Measurements from ENCODE around the gene NHSL2. TPM values are rescaled to one million over a fixed set of nuclear protein-coding genes. Genes with fewer than 3 reads are reported as not detected.

The NHSL2 gene
- total RNA-seq, 1 experiment from 2014 or later = not detected

DNA sequence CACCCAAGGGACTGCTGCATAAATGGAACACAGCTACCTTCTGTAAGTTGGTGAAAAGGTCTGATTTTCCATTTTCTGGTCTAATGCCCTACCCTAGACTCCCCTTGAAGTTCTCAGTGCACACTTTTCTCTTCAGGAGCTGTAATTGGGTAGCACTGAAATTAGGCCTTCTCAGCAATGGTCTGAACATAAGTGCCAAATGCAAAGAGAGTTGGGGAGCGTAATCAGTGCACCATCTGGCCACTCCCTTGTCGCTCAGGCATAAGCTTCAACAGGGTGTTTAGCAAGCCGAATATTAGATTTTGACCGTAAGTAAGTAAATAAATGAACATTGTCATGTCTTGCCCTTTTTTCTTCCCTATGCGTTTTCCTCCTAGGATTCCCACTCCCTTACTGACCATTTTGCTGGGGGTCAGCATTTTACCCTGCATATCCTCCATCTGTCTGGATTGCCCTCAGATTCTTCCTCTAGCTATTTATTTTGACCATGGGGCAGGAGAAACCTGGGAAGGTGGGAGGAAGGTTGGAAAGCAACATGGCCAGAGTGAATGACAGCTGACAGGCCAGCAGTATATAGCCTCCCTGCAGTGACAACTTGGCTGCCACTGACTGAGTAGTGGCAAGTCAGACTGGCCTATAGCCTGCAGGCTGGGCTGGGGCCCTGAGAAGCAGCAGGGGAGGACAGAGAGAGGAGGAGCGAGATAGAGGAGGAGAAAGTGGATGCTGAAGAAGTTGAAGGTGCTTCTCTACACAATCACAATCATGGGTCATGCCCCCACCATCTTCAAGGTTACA lies 2.7 kb downstream of the NHSL2 start:
- TF ChIP-seq, protein P1, sequence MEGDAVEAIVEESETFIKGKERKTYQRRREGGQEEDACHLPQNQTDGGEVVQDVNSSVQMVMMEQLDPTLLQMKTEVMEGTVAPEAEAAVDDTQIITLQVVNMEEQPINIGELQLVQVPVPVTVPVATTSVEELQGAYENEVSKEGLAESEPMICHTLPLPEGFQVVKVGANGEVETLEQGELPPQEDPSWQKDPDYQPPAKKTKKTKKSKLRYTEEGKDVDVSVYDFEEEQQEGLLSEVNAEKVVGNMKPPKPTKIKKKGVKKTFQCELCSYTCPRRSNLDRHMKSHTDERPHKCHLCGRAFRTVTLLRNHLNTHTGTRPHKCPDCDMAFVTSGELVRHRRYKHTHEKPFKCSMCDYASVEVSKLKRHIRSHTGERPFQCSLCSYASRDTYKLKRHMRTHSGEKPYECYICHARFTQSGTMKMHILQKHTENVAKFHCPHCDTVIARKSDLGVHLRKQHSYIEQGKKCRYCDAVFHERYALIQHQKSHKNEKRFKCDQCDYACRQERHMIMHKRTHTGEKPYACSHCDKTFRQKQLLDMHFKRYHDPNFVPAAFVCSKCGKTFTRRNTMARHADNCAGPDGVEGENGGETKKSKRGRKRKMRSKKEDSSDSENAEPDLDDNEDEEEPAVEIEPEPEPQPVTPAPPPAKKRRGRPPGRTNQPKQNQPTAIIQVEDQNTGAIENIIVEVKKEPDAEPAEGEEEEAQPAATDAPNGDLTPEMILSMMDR (conservative IDR thresholded peaks at IDR 0.05) = no peak
- no peak for TF ChIP-seq EZH2 (IDR thresholded peaks at IDR 0.05; ENCODE audit: low read depth)
- intact Hi-C loops (cut with micrococcal nuclease; ENCODE audit: unreplicated experiment) = no loop called here
- CTCF ChIA-PET = no interaction called here

DNA sequence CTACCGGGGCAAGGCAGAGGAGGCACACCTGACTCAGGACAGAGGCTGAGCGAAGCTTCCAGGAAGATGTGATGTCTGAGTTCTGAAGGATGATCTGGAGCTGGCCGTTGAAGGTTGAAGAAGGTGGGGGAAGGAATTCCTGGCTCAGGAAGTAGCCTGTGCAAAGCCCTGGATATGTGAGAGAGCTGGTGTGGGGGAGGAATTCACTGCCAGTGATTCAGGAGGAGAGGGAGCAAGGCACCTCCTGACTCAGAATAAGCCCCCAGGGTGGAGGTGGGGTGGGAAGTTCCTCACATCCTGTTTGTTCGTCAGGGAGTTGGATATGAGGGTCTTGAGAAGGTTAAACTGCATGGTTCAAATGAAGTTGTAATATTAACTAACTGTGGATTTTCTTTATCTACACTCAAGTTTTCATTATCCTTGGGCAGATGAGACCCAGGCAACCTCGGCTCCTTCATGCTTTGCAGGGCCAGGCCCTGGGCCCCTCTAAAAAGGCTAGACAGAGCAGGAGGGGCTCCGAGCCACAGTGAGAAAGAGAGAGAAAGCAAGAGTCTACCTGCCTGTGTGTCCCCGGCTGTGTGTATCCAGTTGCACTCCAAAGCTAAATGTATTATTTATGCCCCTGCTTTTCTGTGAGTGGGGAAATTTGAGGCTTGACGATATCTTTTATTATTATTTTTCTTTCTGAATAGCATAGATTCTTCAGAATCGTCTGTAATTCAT lies 7.1 kb downstream of the NHSL2 start:
- H2AFZ ChIP-seq = no peak overlapping the region
- DNase-seq = no peak
- H3K4me2 ChIP-seq = no peak overlapping the region
- no peak overlapping the region for H3K4me3 ChIP-seq
- intact Hi-C loops (cut with micrococcal nuclease; ENCODE audit: unreplicated experiment) = no loop called here
- H3K27ac ChIP-seq = no peak overlapping the region
- H3K9me2 ChIP-seq (ENCODE audit: insufficient read depth) = no peaks in the 10 kb centered on the region
- H3K4me1 ChIP-seq (replicated peaks; ENCODE audit: insufficient read depth) = no peaks in the 10 kb centered on the region
- TF ChIP-seq EZH2 (IDR thresholded peaks at IDR 0.05; ENCODE audit: low read depth) = no peak
- TF ChIP-seq, protein P1 (conservative IDR thresholded peaks at IDR 0.05) = no peak
- CTCF ChIA-PET = no interaction called here
- H3K36me3 ChIP-seq (ENCODE audit: low read depth) = no peaks in the 10 kb centered on the region
- peaks cover 14% of the 10 kb centered on the region; the same call in 1 of the 2 replicates for H3K27me3 ChIP-seq (ENCODE audit: insufficient read depth, low read depth)
- H3F3A ChIP-seq (ENCODE audit: insufficient read depth, low read depth) = no peaks in the 10 kb centered on the region
- POLR2A ChIA-PET (ENCODE audit: unreplicated experiment) = no interaction called here
- no peaks in the 10 kb centered on the region for H4K20me1 ChIP-seq (ENCODE audit: insufficient read depth)
- H3K9me3 ChIP-seq (ENCODE audit: insufficient read depth, low read depth) = no peaks in the 10 kb centered on the region
- no TSS peak for BruUV-seq (replicated peaks)
- H3K79me2 ChIP-seq (ENCODE audit: low read depth) = no peaks in the 10 kb centered on the region

More for the DNA sequence above, 2.7 kb downstream of the NHSL2 start:
- no peaks in the 10 kb centered on the region for H3K9me2 ChIP-seq (ENCODE audit: insufficient read depth)
- H3K9me3 ChIP-seq (ENCODE audit: insufficient read depth, low read depth) = no peaks in the 10 kb centered on the region
- no peak for DNase-seq
- H3K27ac ChIP-seq = no peak overlapping the region
- peaks cover 4% of the 10 kb centered on the region; the same call in 1 of the 2 replicates for H3K27me3 ChIP-seq (ENCODE audit: insufficient read depth, low read depth)
- H4K20me1 ChIP-seq (ENCODE audit: insufficient read depth) = no peaks in the 10 kb centered on the region
- no peak overlapping the region for H3K4me2 ChIP-seq
- POLR2A ChIA-PET (ENCODE audit: unreplicated experiment) = no interaction called here
- no peaks in the 10 kb centered on the region for H3K4me1 ChIP-seq (replicated peaks; ENCODE audit: insufficient read depth)
- no TSS peak for BruUV-seq (replicated peaks)
- no peaks in the 10 kb centered on the region for H3F3A ChIP-seq (ENCODE audit: insufficient read depth, low read depth)
- H3K4me3 ChIP-seq = no peak overlapping the region
- H3K79me2 ChIP-seq (ENCODE audit: low read depth) = no peaks in the 10 kb centered on the region
- no peaks in the 10 kb centered on the region for H3K36me3 ChIP-seq (ENCODE audit: low read depth)
- H2AFZ ChIP-seq = no peak overlapping the region

DNA sequence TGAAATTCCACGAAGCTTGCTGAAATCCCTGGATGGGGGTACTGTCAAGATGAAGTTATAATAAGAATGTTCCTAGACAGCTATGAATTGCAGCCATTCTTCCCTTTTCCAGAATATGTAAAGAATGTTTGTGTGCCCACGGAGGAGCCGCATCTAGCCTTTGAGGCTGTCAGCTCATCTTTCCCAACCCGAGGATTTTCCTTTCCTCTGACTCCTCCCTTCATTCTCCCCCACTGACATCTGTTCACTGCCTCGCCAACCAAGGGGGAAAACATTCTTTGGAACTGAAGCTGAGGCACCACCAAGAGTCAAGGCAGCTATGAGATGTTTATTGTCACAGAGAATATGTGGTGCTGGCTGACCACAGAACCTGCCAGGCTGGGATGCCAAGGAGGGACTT lies 8.8 kb downstream of the NHSL2 start:
- POLR2A ChIA-PET (ENCODE audit: unreplicated experiment) = no interaction called here
- Histone ChIP-seq H3K9me2 (ENCODE audit: insufficient read depth) (no peaks in the 10 kb centered on the region), H3K27me3 (ENCODE audit: insufficient read depth, low read depth) (peaks cover 17% of the 10 kb centered on the region; the same call in 1 of the 2 replicates), H3K36me3 (ENCODE audit: low read depth) (no peaks in the 10 kb centered on the region), H4K20me1 (ENCODE audit: insufficient read depth) (no peaks in the 10 kb centered on the region), H3K4me1 (replicated peaks; ENCODE audit: insufficient read depth) (no peaks in the 10 kb centered on the region), H3K4me3 (no peak overlapping the region), H3K4me2 (no peak overlapping the region), H3K27ac (no peak overlapping the region), H3K9me3 (ENCODE audit: insufficient read depth, low read depth) (no peaks in the 10 kb centered on the region), H3K79me2 (ENCODE audit: low read depth) (no peaks in the 10 kb centered on the region), H3F3A (ENCODE audit: insufficient read depth, low read depth) (no peaks in the 10 kb centered on the region), H2AFZ (no peak overlapping the region)
- DNase-seq = no peak
- no TSS peak for BruUV-seq (replicated peaks)
- CTCF ChIA-PET = no interaction called here
- TF ChIP-seq, protein P1 (conservative IDR thresholded peaks at IDR 0.05) = no peak
- TF ChIP-seq EZH2 (IDR thresholded peaks at IDR 0.05; ENCODE audit: low read depth) = no peak
- intact Hi-C loops (cut with micrococcal nuclease; ENCODE audit: unreplicated experiment) = no loop called here

All from PC-9 (cell line).